ENCODE measurements around the gene IGF2R. TPM values are rescaled to one million over a fixed set of nuclear protein-coding genes. Genes with fewer than 3 reads are reported as not detected.
"Not testable (repeated sequence)": the region's sequence is repeated elsewhere in the genome, so short reads cannot be mapped to it uniquely, and the experiment has no call there.

The IGF2R gene
- total RNA-seq, 3 donors from 2014 or later: 60.4 to 112 (median 81.0) TPM

DNA sequence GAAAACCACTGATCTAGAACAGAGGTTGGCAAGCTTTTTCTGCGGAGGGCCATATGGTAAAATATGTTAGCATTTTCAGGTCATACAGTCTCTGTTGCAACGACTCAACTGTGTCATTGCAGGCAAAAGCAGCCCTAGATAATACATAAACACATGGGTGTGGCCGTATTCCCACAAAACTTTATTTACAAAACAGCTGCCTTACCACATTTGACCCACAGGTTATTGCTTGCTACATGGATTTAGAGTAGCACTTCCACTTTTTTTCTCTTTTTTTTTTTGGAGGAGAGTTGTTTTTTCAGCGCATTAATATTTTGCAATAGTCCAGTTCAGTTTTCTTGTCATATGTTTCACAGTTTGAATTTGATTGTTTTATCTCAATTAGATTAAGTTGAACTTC lies 2.5 kb upstream of the IGF2R start:
- TF ChIP-seq, protein P1, sequence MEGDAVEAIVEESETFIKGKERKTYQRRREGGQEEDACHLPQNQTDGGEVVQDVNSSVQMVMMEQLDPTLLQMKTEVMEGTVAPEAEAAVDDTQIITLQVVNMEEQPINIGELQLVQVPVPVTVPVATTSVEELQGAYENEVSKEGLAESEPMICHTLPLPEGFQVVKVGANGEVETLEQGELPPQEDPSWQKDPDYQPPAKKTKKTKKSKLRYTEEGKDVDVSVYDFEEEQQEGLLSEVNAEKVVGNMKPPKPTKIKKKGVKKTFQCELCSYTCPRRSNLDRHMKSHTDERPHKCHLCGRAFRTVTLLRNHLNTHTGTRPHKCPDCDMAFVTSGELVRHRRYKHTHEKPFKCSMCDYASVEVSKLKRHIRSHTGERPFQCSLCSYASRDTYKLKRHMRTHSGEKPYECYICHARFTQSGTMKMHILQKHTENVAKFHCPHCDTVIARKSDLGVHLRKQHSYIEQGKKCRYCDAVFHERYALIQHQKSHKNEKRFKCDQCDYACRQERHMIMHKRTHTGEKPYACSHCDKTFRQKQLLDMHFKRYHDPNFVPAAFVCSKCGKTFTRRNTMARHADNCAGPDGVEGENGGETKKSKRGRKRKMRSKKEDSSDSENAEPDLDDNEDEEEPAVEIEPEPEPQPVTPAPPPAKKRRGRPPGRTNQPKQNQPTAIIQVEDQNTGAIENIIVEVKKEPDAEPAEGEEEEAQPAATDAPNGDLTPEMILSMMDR (IDR thresholded peaks at IDR 0.05): no peak
- TF ChIP-seq POLR2A (IDR thresholded peaks at IDR 0.05) (no peak), POLR2AphosphoS5 (IDR thresholded peaks at IDR 0.05) (no peak)
- intact Hi-C loops (cut with DNase I; ENCODE audit: low total_unique reads): no loop called here
- Histone ChIP-seq H3K4me3 (no peak overlapping the region), H3K9me3 (no peaks in the 10 kb centered on the region), H3K36me3 (no peaks in the 10 kb centered on the region), H3K27me3 (no peaks in the 10 kb centered on the region), H3K4me1 (no peaks in the 10 kb centered on the region), H3K27ac (no peak overlapping the region)
- no peak for DNase-seq (ENCODE audit: low spot score in 2 of 2)

DNA sequence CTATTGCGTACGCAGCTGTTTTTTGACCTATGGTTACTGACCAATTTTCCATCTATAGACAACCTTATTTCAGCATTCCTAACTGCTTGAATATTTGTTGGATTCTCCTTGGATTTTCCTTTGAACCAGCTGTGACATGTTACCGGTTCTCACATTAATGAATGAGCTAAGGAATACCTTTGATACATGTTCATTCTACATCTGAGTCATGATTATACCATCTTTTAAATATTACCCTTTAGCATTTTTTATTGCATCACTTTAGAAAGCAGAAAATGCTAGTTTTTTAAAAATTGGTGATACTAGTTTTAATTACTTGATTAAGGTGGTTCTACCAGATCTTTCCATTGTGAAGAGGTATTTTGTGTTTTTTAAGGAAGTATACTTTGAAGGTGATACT lies 1.9 kb upstream of the IGF2R start:
- intact Hi-C loops (cut with DNase I; ENCODE audit: low total_unique reads): no loop called here
- Histone ChIP-seq H3K27me3 (no peaks in the 10 kb centered on the region), H3K9me3 (no peaks in the 10 kb centered on the region), H3K36me3 (no peaks in the 10 kb centered on the region), H3K4me3 (no peak overlapping the region), H3K27ac (no peak overlapping the region), H3K4me1 (no peaks in the 10 kb centered on the region)
- no peak for DNase-seq (ENCODE audit: low spot score in 2 of 2)
- TF ChIP-seq POLR2A (IDR thresholded peaks at IDR 0.05) (no peak), POLR2AphosphoS5 (IDR thresholded peaks at IDR 0.05) (no peak)
- TF ChIP-seq, protein P1 (IDR thresholded peaks at IDR 0.05): no peak

DNA sequence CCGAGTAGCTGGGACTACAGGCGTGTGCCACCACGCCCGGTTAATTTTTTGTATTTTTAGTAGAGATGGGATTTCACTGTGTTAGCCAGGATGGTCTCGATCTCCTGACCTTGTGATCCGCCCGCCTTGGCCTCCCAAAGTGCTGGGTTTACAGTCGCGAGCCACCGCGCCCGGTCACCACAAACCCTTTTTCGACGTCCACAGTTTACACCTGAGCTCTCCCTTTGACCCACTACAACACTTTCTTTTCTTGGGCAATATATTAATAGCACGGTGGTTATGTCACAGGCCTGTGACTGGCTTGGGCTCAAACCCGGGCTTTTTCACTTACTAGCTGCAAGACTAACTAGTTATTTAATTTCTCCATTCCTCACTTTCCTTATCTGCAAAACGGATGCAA lies 1.3 kb upstream of the IGF2R start:
- H3K9me3 ChIP-seq; H3K4me1 ChIP-seq; H3K4me3 ChIP-seq; DNase-seq (ENCODE audit: low spot score in 2 of 2); intact Hi-C loops (cut with DNase I; ENCODE audit: low total_unique reads); H3K27ac ChIP-seq; H3K36me3 ChIP-seq; H3K27me3 ChIP-seq: not testable (repeated sequence)

DNA sequence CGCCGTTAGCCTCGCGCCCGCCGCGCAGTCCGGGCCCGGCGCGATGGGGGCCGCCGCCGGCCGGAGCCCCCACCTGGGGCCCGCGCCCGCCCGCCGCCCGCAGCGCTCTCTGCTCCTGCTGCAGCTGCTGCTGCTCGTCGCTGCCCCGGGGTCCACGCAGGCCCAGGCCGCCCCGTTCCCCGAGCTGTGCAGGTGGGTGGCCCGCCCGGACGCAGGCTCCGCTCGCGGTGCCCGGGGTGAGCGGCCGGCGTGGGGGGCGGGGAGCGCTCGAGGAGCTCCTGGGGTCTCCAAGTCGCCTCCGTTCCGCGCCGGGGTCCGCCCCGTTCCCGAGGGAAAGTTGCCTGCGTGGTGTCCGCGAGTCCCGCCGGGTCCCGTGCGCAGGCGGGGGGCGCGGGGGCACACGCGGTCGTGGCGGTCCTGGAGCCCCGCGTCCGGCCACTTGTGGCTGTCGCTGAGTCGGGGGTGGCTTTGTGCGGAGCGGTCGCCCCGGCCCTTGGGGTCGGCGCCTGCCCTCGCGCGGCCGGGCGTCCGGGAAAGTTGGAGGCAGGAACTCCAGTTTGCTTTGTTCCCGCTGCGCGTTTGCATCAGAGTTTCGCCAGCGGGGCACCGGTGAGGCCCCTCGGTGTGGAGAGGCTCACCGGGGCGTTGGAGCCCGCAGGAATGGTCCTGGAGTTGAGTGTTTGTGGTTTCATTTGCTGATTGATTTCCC lies 476 bp downstream of the IGF2R start:
- DNase-seq (ENCODE audit: low spot score in 2 of 2): peak in 1 of 2 donors; percentile 58
- Histone ChIP-seq H3K36me3 (no peaks in the 10 kb centered on the region), H3K9me3 (no peaks in the 10 kb centered on the region), H3K27me3 (no peaks in the 10 kb centered on the region), H3K4me1 (peaks cover 0 to 10% of the 10 kb centered on the region in 2 donors), H3K4me3 (peak overlapping the region; percentile 92 to 99 (median 93)), H3K27ac (peak overlapping the region; percentile 93 to 96)
- TF ChIP-seq, protein P1 (IDR thresholded peaks at IDR 0.05): no peak
- TF ChIP-seq POLR2AphosphoS5 (IDR thresholded peaks at IDR 0.05) (peak in 2 of 3 donors; percentile 7 to 46), POLR2A (IDR thresholded peaks at IDR 0.05) (no peak)
- intact Hi-C loops (cut with DNase I; ENCODE audit: low total_unique reads): no loop called here

DNA sequence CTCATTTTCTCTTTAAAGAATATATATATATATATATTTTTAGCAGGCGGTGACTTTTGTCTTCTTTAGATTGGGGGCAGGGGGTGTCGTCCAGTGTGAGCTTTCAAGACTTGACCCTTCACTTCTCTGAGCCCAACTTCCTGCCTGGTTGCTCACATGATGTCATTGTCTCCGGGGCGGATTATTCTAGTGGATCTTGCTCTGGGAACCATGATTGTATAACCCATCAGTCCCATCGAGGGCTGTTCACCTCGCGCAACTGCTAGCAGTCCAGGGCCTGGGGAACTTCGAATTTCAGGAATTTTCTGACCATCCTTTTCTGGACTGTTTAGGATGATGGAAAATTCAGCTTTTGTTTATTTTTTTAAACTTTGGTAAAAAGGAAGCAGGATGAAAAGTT lies 1.0 kb downstream of the IGF2R start:
- H3K4me1 ChIP-seq: peaks cover 0 to 10% of the 10 kb centered on the region in 2 donors
- peak overlapping the region; percentile 93 to 96 for H3K27ac ChIP-seq
- peak overlapping the region; percentile 92 to 99 (median 93) for H3K4me3 ChIP-seq
- H3K9me3 ChIP-seq: no peaks in the 10 kb centered on the region
- intact Hi-C loops (cut with DNase I; ENCODE audit: low total_unique reads): no loop called here
- H3K27me3 ChIP-seq: no peaks in the 10 kb centered on the region
- peak in 1 of 2 donors; percentile 68 for DNase-seq (ENCODE audit: low spot score in 2 of 2)
- TF ChIP-seq POLR2A (IDR thresholded peaks at IDR 0.05) (no peak), POLR2AphosphoS5 (IDR thresholded peaks at IDR 0.05) (peak in 1 of 3 donors; percentile 24)
- no peaks in the 10 kb centered on the region for H3K36me3 ChIP-seq

DNA sequence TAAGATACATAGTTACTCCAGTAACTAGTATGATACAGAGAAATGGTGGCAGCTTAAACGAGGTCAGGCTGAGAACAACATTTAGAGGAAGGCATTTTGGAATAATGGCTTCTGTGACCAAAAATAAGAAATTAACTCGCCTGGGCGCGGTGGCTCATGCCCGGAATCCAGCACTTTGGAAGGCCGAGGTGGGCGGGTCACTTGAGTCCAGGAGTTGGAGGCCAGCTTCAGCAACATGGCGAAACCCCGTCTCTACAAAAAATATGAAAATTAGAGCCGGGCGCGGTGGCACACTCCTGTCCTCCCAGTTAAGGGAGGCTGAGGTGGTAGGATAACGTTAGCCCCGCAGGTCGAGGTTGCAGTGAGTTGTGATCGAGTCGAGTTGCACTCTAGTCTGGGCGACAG lies 1.8 kb downstream of the IGF2R start:
- Histone ChIP-seq H3K4me1 (peaks cover 0 to 10% of the 10 kb centered on the region in 2 donors), H3K27me3 (no peaks in the 10 kb centered on the region), H3K36me3 (no peaks in the 10 kb centered on the region), H3K4me3 (peak overlapping the region in 2 of 3 donors; percentile 93 to 99), H3K9me3 (no peaks in the 10 kb centered on the region), H3K27ac (peak overlapping the region; percentile 33 to 93)
- intact Hi-C loops (cut with DNase I; ENCODE audit: low total_unique reads): no loop called here
- TF ChIP-seq, protein P1 (IDR thresholded peaks at IDR 0.05): no peak
- no peak for TF ChIP-seq POLR2A (IDR thresholded peaks at IDR 0.05)
- no peak for TF ChIP-seq POLR2AphosphoS5 (IDR thresholded peaks at IDR 0.05)
- no peak for DNase-seq (ENCODE audit: low spot score in 2 of 2)

Data from breast epithelium (tissue), 4 donors.